GM18858 (cell line): ENCODE data around the gene MAGEB10.
"Not testable (repeated sequence)": the region's sequence is repeated elsewhere in the genome, so short reads cannot be mapped to it uniquely, and the experiment has no call there.

Experiments
- ATAC-seq: cut with Tn5 transposase; IDR thresholded peaks from one replicate; pipeline ENCODE4 v1.9.1; 2021; ENCODE audit not compliant: unreplicated experiment

MAGEB10 gene, protein sequence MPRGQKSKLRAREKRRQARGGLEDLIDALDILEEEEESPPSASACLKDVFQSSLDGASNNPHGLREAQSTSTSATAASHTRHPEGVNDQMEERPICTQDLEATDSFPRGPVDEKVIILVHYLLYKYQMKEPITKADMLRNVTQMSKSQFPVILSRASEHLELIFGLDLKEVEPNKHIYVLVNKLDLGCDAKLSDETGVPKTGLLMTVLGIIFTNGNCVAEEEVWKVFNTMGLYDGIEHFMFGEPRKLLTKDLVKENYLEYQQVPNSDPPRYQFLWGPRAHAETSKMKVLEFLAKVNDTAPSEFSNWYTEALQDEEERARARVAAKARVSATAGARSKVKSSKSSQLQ

DNA sequence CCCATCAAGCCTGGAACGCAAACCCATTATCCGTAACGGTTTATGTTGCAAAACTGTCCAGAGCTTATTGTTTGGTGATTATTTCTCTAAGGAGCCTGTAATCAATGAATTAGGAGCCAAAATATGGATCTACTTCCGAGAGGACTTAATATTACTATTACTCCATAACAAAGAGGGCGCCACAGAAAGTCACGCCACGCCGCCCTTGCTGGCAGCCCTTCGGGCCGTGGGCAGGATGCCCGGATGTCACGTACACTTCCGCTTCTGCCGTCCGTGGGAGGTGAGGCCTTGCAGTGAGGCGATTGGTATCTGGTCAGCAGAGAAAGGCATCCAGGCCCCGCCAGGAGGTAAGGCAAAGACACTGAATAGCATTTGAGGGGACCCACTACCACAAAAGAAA is at the start of gene MAGEB10:
Gene MAGEB10 (plus strand): TSS at position 301 of the 400 bp plus-strand sequence. CDS start 13,317 bp downstream, outside the sequence.
- no peak for ATAC-seq

DNA sequence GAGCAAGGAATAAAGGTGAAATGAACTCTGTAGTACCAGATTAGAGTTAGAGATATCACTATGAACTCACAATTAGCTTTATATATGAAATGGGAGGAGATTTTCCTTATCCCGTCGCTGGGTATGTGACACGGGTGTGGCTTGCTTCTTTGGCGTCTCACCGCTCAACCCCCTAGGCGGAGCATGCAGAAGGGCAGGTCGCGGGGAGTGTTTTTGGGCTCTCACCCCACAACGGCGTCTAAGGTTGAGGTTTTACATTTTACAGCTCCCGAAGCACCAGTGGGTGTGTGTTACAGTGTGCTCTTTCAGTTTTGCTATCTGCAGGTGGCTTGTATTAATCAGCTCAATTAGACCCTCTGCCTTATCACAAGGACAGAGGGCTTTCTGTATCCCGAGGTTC is 42.1 kb upstream of the MAGEB10 start:
- no peak for ATAC-seq

DNA sequence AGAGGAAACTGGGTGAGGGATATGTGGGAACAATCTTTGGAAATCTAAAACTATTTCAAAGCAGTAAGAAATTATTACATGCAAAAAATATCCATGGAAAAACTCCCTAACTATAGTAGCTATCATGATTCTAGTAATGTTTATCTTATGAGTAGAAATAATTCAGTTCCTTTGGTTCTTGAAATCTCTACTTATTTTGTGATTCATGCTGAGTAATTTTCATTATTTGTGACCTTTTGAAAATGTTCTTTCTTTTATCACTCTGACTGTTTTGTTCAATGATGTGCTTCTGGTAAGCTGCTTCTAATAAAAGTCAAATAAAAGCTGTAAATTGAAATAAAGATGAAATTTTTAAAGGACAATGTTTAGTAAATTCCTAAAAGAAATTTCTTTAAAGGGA is 40.4 kb upstream of the MAGEB10 start:
- ATAC-seq, result no peak

DNA sequence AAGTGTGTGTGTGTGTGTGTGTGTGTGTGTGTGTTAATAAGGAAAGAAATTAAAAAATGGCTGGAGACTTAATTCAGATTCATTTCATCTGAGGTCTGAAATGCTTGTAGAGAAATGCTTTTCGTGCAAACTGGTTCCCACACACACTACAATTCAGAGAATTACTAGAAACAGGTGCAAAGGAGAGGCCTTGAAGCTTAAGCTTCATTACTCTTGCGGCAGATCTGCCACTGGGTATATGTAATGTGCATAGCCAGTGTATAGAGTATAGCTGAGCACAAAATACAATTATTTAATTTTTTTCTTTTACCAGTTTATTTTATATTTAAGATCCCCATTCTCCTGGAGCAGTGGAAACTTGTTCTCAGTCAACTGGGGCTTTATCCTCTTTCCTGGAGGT is 31.8 kb upstream of the MAGEB10 start:
- ATAC-seq, result no peak

DNA sequence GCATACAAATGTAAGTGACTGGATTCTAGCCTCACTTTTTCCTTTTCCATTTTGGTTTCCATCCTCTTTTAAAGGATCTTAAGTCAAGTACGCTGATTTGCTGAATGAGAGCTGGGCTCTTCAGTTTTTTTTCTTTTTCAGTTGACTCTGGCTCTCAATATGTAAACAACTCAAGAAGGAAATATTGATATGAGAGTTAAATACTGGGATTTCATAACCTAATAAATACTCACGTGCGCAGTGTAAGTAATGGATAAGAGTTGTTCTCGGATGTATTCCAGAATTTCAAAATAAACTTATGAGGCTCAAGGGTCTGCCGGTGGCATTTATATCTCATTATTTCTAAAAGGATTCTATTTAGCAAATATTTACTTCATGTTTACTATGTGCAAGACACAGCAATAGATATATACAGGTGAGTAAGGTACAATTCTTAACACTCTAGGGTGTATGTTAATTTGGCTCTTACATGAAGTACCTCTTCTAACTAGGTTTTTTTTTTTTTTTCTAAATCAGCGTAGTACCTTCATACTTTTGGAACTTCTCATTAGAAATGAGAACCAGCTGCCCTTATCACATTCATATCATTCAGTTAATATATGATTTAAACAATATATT is 11.0 kb upstream of the MAGEB10 start:
- no peak for ATAC-seq

DNA sequence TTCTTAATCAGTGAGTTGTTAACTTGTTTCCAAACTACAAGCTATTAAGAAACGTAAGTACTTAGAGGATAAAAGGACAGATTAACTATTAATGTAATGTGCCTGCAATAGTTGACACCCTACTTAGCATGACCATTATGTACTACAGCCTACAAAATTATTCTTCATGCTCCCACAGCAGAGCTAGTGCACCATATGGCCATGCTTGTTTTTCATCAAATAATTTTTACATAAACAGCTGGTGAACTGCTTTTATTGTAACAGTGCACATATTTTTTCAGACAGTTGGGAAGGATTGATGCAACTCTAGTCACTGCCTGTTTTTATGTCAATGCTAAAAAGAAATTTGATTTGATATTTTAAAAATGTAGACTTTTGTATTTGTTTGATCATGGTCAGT is 10.2 kb upstream of the MAGEB10 start:
- ATAC-seq, result no peak

DNA sequence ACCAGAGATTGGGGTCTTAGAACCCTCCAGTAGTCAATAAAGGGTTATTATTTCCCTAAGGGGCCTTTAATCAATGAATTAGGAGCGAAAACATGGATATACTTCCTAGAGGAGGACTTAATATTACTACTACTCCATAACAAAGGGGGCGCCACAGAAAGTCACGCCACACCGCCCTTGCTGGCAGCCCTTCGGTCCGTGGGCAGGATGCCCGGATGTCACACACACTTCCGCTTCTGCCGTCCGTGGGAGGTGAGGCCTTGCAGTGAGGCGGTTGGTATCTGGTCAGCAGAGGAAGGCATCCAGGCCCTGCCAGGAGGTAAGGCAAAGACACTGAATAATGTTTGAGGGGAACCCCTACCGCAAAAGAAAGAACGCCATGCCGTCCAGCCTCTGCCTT is 436 bp downstream of the MAGEB10 start:
- ATAC-seq, result no peak

DNA sequence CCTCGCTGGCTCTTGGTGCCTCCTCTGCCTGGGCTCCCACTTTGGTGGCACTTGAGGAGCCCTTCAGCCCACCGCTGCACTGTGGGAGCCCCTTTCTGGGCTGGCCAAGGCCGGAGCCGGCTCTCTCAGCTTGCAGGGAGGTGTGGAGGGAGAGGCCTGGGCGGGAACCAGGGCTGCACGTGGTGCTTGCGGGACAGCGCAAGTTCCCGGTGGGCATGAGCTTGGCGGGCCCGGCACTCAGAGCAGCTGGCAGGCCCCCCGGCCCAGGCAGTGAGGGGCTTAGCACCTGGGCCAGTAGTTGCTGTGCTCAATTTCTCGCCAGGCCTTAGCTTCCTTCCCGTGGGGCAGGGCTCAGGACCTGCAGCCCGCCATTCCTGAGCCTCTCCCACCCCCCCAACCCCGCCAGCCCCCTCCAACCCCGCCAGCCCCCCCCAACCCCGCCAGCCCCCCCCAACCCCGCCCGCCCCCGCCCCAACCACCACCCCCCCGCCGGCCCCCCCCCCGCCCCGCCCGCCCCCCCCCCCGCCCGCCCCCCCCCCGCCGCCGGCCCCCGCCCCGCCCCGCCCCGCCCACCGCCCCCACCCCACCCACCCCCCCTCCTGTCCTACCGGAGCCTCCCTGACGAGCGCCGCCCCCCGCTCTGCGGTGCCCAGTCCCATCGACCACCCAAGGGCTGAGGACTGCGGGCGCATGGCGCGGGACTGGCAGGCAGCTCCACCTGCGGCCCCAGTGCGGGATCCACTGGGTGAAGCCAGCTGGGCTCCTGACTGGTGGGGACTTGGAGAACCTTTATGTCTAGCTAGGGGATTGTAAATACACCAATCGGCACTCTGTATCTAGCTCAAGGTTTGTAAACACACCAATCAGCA is 1.4 kb downstream of the MAGEB10 start:
- ATAC-seq, result not testable (repeated sequence)

DNA sequence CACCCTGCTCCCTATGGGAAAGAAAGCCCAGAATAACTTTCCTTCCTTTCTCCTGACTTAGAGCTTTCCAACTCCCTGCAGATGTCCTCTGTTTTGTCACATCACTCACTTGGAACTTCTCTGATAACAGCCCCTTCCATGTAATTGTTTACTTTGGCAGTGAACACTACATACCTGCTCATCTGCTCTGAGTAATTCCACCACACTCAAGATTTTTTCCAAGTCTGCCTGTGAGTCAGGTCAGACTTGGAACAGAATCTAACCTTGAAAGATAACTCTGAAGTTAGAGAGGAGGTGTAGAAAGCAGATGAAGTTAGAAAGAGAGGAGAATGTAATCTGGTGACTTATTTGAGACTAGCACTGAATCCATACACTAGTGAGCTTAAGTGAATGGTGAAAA is 7.4 kb downstream of the MAGEB10 start:
- no peak for ATAC-seq

DNA sequence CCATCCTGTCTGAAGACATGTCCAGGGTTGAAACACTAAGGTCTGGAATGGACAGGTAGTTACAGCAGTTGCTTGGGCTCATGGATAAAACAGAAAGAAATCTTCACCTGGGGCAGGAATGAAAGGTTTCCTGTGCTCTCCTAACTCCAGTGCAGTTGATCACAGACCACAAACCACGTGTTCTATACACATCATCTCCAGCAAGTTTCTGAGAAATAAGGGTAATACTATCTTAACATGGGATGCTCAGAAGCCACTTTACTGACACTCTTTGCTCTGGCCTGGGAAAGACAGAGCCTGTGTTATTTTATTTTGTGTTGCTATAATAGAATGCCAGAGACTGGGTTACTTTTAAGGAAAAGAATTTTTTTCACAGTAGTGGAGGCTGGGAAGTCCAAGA is 16.0 kb downstream of the MAGEB10 start:
- ATAC-seq, result no peak

DNA sequence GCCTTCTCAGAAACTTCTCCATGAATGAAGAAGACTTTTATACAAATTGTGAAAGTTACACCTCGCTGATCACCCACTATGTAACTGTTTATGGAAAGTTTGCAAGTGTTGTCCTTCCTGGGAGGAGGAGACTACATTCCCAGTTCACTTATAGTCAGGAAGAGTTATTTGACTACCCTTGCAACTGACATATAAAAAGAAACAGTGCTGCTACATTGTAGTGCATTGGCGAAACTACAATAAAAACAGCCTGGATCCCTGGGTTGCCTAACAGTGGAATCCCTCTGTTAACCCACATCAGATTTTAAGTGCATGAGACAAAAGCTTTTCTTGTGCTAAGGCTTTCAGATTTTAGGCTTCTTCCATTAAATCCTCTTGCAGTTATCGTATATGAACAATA is 30.4 kb downstream of the MAGEB10 start:
- no peak for ATAC-seq

DNA sequence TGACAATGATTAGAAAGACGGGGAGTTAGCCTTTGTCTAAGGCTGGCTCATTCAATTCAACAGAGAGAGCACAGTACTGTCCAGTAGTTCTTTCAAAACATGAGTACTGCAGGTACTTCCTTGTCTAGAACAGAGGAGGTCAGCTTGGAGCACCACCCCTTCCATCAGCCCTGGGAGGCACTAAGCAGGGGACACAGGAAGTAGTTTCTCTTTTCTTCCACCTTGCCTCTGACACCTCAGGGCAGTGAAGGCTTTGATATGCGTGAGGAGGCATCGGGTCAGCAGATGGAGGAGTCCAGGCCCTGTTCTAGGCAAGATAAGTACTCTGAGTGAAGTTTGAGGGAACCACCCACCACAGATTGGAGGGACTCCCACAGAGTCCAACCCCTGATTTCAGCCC is 33.1 kb downstream of the MAGEB10 start:
- ATAC-seq, result no peak

DNA sequence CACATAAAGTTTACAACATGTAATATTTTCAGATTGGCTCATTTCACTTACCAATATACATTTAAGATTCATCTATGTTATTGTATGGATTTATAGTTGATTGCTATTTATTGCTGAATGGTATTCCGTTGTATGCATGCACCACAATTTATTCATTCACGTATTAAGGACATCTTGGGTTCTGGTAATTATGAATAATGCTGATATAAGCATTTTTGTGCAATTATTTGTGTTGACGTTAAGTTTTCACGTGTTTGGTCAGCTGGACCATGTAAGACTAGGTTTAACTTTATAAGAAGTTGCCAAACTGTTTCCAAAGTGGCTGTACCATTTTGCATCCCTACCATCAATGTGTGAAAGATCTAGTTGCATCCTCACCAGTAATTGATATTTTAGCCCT is 35.1 kb downstream of the MAGEB10 start:
- ATAC-seq, result no peak

DNA sequence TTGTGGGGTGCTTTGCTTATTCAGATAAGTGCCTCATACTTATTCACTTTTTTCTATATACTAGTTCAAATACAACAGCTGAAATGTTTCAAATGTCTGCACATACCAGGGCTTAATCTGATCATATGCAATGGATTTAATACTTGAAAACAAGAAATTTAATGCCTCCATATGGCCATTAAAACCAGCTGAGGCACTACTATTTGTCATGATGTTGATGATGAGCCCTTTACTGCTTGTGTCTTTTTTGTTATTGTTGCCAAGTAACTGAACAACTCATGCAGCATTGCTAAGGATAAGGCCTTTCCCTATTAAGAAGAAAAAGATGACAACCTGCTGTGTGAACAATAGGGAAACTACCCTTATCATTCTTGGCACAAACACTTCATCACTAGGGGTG is 52.5 kb downstream of the MAGEB10 start:
- no peak for ATAC-seq

DNA sequence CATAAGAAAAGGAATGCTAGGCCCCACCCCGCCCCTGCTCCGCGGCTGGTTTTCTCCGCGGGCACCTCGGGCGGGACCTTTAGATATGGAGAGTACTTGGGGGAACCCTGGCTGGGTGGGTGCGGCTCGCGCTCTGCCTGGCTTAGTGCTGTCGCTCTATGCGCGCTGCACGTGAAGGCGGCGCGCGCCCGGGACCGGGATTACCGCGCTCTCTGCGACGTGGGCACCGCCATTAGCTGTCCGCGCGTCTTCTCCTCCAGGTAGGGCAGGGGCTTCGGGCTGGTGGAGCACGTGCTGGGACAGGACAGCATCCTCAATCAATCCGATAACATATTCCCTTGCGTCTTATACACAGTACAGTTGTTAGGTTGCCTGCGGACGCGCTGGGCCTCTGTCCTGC is 56.0 kb downstream of the MAGEB10 start:
- no peak for ATAC-seq
